Lower lobe of right lung (tissue), 2 donors: Measurements from ENCODE around the gene LBHD1. TPM values are rescaled to one million over a fixed set of nuclear protein-coding genes. Genes with fewer than 3 reads are reported as not detected.
"Not testable (repeated sequence)": the region's sequence is repeated elsewhere in the genome, so short reads cannot be mapped to it uniquely, and the experiment has no call there.

ENCODE experiments used
- ATAC-seq, 2 donors: fragments of 200-7000 bp; cut with Tn5 transposase; one replicate each; pipeline ENCODE4 v1.9.1; 2020 to 2022; ENCODE audit warnings: mild to moderate bottlenecking in 2 of 2, moderate library complexity in 2 of 2
- DNase-seq: peaks from one replicate; pipeline ENCODE4 v3.0.0-alpha.2; 2020
- H3K27ac ChIP-seq: fragments of 200-600 bp; one replicate; pipeline ENCODE4 v1.8.0; 2022
- H3K27me3 ChIP-seq: fragments of 200-600 bp; one replicate; pipeline ENCODE4 v1.8.0; 2022; ENCODE audit warnings: low read depth
- H3K36me3 ChIP-seq: fragments of 200-600 bp; one replicate; pipeline ENCODE4 v1.8.0; 2022; ENCODE audit warnings: mild to moderate bottlenecking
- H3K4me1 ChIP-seq: fragments of 200-600 bp; one replicate; pipeline ENCODE4 v1.8.0; 2022
- H3K4me3 ChIP-seq: fragments of 200-600 bp; one replicate; pipeline ENCODE4 v1.8.0; 2022; ENCODE audit warnings: mild to moderate bottlenecking
- H3K9me3 ChIP-seq: fragments of 200-600 bp; one replicate; pipeline ENCODE4 v1.8.0; 2022
- intact Hi-C: fragments of 100-400 bp; cut with DNase I; formaldehyde crosslinking; loops from one replicate; pipeline ENCODE4 v1.11.0; 2022
- total RNA-seq: library from RNA; stranded (reverse); fragmentation: NEBNext Ultra II Directional; extraction: Animal tissue kit (Norgen Biotek cat#: 25700); gene quantifications from one replicate; pipeline ENCODE4 v1.2.1, GENCODE V29; 2021
- TF ChIP-seq, protein P1 (sequence below): fragments of 200-600 bp; IDR thresholded peaks from one replicate; pipeline ENCODE4 v1.8.0; 2022; ENCODE audit warnings: antibody characterized with exemption, mild to moderate bottlenecking
- donor health status: DM: no; HTN: yes; CAD: no; lungs with severe emphysema.

Gene LBHD1
- total RNA-seq, 1 donor from 2014 or later = 11.1 TPM

DNA sequence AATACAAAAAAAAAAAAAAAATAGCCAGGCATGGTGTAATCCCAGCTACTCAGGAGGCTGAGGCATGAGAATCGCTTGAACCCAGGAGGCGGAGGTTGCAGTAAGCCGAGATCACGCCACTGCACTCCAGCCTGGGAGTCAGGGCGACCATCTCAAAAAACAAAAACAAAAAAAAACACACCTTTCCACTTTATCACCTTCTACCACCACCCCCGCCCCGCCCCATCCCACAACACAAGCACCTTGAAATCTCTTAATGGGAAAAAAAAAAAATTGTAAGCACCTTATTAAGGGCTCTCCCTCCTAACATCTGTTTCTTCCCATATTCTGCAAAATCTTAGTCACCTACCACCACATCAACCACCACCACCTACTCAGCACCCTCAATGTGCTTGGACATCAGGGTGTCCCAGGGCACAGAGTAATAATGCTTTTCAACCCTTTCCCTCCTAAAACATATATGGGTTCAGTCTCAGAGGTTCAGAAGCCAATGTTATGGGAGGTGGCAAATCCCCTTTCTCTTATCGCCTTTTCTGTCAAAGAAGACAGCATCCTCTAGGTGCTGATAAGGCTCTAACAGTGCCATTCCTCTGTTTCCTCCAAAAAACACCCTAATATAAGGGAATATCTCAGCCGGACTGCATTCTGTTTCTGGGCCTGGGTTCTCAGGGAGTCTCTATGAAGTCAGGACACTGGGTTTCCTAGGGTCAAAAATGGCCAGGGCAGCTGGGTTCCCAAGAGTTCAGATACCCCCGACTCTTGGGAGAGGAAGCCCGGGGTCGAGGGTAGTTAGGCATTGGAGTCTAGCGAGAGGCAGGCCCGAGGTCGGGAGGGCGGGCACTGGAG is 19.7 kb downstream of the LBHD1 start:
- peak overlapping the region; percentile 91 for H3K27ac ChIP-seq
- peaks cover 22% of the 10 kb centered on the region for H3K36me3 ChIP-seq
- no peak for DNase-seq
- intact Hi-C loops = no loop called here
- no peaks in the 10 kb centered on the region for H3K9me3 ChIP-seq
- ATAC-seq = no peak
- TF ChIP-seq, protein P1, sequence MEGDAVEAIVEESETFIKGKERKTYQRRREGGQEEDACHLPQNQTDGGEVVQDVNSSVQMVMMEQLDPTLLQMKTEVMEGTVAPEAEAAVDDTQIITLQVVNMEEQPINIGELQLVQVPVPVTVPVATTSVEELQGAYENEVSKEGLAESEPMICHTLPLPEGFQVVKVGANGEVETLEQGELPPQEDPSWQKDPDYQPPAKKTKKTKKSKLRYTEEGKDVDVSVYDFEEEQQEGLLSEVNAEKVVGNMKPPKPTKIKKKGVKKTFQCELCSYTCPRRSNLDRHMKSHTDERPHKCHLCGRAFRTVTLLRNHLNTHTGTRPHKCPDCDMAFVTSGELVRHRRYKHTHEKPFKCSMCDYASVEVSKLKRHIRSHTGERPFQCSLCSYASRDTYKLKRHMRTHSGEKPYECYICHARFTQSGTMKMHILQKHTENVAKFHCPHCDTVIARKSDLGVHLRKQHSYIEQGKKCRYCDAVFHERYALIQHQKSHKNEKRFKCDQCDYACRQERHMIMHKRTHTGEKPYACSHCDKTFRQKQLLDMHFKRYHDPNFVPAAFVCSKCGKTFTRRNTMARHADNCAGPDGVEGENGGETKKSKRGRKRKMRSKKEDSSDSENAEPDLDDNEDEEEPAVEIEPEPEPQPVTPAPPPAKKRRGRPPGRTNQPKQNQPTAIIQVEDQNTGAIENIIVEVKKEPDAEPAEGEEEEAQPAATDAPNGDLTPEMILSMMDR = no peak
- peaks cover 23% of the 10 kb centered on the region for H3K4me1 ChIP-seq
- H3K4me3 ChIP-seq = peak overlapping the region; percentile 80
- H3K27me3 ChIP-seq = no peaks in the 10 kb centered on the region

- DNase-seq, H3K4me3 ChIP-seq, H3K9me3 ChIP-seq, ATAC-seq, H3K27ac ChIP-seq, H3K27me3 ChIP-seq, intact Hi-C loops: not testable (repeated sequence)
- H3K4me1 ChIP-seq = peaks cover 35% of the 10 kb centered on the region
- peaks cover 22% of the 10 kb centered on the region for H3K36me3 ChIP-seq
Measured at GRCh38 chr11:62650283-62650682, 21.8 kb downstream of the LBHD1 start.

DNA sequence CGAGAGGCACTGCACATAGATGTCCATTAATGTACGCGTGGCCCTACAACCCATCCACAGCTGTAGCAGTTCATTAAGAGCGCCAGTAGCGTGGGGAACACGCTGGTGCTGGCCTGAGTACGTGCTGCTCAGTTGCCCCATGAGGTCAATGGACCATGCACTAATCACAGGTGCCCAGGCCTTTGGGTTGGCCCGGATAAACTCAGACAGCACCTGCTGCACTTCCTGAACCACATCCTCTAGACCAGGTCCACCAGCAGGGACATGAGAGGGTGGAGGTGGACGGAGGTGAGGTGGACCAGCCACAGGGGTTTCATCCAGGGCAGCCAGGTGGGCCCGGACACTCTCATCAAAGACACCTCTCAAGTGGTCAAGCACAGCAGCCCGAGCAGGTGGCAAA is 22.6 kb downstream of the LBHD1 start:
- Histone ChIP-seq H3K27me3 (no peaks in the 10 kb centered on the region), H3K4me1 (peaks cover 43% of the 10 kb centered on the region), H3K36me3 (peaks cover 26% of the 10 kb centered on the region), H3K9me3 (no peaks in the 10 kb centered on the region), H3K27ac (no peak overlapping the region), H3K4me3 (no peak overlapping the region)
- intact Hi-C loops = no loop called here
- TF ChIP-seq, protein P1 = no peak
- DNase-seq = no peak
- no peak for ATAC-seq

DNA sequence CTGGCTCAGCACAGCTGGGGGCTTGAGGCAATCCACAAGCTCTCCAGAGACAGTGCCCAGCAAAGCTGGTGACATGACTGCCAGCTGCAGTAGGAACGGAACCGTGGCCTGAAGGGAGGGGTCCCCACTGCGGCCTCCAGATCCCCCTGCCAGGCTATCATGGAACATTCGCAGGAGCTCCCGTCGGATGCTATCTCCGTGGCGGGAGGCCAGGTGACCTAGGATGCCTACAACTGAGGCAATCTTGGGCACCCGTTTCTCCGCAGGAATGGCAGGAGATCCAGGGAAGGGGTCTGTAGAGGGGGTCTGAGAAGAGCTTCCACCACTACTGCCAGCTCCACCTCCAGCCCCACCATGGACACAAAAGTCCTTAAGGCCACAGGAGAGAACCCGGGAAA is 23.1 kb downstream of the LBHD1 start:
- DNase-seq (no peak), ATAC-seq (no peak)
- intact Hi-C loops = no loop called here
- H3K4me1 ChIP-seq = peaks cover 44% of the 10 kb centered on the region
- no peak overlapping the region for H3K27ac ChIP-seq
- H3K4me3 ChIP-seq = no peak overlapping the region
- TF ChIP-seq, protein P1 = no peak
- peaks cover 31% of the 10 kb centered on the region for H3K36me3 ChIP-seq
- H3K9me3 ChIP-seq = no peaks in the 10 kb centered on the region
- no peaks in the 10 kb centered on the region for H3K27me3 ChIP-seq

DNA sequence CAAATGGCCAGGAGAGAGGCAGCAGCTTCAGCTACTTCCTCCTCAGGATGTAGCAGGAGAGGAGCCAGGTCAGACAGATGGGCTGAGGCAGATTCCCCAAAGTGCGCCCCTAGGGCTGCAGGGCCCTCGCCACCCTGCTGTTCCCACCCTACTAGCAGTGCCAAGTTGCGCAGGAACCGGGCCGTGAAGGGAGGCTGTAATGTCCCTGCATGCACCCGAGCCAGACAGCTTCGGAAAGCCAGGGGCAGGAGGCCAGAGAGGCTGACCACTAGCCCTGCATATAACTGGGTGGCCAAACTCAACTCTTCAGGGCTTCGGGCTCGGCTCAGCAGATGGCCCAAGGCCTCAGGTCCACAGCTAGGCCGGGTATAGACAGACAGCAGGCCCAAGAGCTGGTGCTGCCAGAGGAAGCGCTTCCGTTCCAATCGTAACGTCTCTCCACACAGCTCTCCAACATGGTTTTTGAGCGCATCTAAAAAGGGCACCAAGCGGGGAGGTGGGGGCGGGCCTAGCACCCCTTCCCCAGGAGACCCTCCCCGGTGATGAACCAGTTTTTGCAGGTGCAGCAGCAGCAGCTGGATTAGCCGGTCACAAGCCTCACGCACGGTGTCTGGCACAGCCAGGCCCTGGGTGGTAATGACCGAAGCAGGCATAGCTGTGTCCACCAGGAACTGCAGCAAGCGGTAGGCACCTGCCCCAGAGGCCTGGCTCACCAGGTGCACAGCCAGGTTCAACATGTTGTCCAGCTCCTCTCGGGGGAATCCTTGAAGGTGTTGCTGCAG is 23.7 kb downstream of the LBHD1 start:
- DNase-seq (no peak), ATAC-seq (no peak)
- Histone ChIP-seq H3K9me3 (no peaks in the 10 kb centered on the region), H3K27ac (no peak overlapping the region), H3K36me3 (peaks cover 37% of the 10 kb centered on the region), H3K4me3 (no peak overlapping the region), H3K27me3 (no peaks in the 10 kb centered on the region), H3K4me1 (peaks cover 44% of the 10 kb centered on the region)
- TF ChIP-seq, protein P1 = no peak
- intact Hi-C loops = no loop called here

- intact Hi-C loops = no loop called here
- Histone ChIP-seq H3K4me1 (peaks cover 43% of the 10 kb centered on the region), H3K4me3 (no peak overlapping the region), H3K27me3 (no peaks in the 10 kb centered on the region), H3K27ac (no peak overlapping the region), H3K36me3 (peaks cover 44% of the 10 kb centered on the region), H3K9me3 (no peaks in the 10 kb centered on the region)
- ATAC-seq (no peak), DNase-seq (no peak)
- TF ChIP-seq, protein P1 = no peak
Measured at GRCh38 chr11:62647609-62648005, 24.5 kb downstream of the LBHD1 start.
